HG03575 (cell line): ENCODE data around the gene ATOH1.

Source experiments
- ATAC-seq: cut with Tn5 transposase; IDR thresholded peaks from one replicate; pipeline ENCODE4 v1.9.1; 2021; ENCODE audit not compliant: unreplicated experiment, insufficient number of reproducible peaks, low FRiP score; ENCODE audit errors: extremely low read depth

Gene ATOH1

DNA sequence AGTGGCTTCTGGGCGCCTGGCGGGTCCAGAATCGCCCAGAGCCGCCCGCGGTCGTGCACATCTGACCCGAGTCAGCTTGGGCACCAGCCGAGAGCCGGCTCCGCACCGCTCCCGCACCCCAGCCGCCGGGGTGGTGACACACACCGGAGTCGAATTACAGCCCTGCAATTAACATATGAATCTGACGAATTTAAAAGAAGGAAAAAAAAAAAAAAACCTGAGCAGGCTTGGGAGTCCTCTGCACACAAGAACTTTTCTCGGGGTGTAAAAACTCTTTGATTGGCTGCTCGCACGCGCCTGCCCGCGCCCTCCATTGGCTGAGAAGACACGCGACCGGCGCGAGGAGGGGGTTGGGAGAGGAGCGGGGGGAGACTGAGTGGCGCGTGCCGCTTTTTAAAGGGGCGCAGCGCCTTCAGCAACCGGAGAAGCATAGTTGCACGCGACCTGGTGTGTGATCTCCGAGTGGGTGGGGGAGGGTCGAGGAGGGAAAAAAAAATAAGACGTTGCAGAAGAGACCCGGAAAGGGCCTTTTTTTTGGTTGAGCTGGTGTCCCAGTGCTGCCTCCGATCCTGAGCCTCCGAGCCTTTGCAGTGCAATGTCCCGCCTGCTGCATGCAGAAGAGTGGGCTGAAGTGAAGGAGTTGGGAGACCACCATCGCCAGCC is at the start of gene ATOH1:
Gene ATOH1 (plus strand): TSS at position 422 of the 663 bp plus-strand sequence. CDS start 174 bp downstream, at position 596.
- ATAC-seq: no peak

- no peak for ATAC-seq
These were observed 49.3 kb upstream of the ATOH1 start for GRCh38 chr4:93779228-93779627.

DNA sequence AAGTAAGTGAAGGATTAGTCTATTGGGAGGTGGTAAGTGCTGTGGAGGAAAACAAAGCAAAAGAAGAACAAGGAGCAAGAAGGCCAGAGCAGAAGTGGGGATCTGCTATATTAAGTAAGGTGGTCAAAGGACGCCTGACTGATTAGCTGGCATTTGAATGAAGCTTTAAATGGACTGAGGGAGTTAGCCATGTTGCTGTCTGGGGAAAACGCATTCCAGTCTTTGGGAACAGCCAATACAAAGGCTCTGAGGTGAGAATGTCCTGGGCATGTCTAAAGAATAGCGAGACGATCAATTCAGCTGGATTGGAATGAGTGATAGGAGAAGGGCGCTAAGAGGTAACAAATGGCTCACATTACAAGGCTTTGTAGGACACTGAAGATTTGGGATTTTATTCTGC is 48.5 kb upstream of the ATOH1 start:
- ATAC-seq: no peak

DNA sequence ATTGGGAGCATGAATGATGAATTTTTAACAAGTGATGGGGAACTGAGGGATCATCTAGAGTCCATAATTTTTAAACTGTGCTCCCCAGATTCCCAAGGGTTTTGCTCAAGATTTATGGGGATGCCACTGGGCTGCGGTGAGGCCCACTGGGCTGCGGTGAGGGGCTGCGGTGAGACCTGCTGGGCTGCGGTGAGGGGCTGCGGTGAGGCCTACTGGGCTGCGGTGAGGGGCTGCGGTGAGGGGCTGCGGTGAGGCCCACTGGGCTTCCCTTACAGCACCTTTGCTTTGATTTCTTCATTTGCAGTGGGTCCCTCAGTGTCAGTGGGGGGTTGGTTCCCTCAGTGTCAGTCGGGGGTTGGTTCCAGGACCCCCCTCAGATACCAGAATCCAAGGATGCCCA is 47.4 kb upstream of the ATOH1 start:
- ATAC-seq: no peak

GRCh38 chr4:93786149-93786548 is 42.4 kb upstream of the ATOH1 start:
- ATAC-seq: no peak

DNA sequence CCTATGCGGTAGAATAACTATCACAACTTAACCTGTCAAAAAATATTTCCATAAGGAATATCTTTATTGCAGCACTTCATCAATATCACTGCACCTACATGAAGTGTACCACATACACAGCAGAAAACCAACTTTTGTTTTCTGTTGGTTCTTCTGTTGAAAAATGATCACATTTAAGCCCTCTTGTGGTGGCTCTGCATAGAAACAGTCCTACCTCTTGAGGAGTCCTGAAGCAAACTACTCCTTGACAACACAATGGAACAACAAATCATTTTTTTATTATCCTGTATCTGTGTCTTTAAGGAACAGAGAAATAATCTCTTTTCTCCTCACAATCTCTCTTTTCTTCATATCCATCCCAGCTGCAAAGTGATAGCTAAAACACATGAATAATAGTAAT is 39.8 kb upstream of the ATOH1 start:
- ATAC-seq: no peak

GRCh38 chr4:93791570-93792195 is 36.9 kb upstream of the ATOH1 start:
- ATAC-seq: no peak

- ATAC-seq: no peak
These were observed 26.5 kb upstream of the ATOH1 start for GRCh38 chr4:93802045-93802444.

DNA sequence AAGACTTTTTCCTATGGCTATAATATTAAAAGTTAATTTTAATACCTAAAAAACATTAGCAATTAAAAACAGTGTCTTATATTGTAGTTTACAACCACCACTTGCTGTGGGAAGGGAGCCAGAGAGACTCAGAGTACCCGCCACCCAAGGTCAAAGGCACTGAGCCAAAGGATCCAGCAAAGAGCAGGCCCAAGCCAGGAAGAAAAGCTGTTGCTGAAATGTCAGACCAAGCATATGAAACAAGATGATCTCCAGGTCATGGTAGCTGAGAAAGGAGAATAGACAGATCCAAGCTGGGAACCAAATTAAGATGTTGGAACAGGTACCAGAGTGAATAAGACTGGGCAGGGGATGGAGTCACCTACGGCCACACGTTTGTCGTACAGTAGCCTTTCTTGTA is 18.8 kb upstream of the ATOH1 start:
- ATAC-seq: no peak

DNA sequence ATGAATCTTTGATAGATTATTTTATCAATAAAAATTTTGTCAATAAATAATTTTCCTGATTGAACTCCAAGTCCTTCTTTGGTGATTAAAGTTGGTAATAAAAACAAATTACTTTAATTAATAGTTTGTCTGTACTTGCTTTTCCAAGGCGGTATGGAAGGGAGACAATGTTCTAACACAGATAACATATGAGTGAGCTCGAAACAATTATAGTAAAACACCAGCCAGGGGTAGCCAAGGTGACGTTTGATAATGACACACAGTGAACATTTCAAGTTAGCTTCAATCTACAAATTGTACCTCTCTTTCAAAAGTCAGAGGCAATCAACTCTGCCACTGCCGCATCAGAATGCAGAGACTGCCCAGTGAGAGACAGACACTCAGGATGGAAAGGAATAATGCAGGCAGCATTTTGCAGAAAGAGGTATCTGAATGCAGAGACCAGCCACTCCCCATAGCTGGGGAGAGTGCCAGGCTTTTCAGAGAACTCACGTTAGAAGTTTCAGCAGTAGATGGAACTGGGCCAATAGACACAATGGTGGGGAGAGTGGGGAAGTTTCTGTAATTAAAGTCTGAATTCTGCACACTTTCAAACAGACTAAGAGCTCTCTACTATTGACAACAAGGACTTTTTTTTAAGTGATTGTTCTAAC is 18.1 kb upstream of the ATOH1 start:
- no peak for ATAC-seq

DNA sequence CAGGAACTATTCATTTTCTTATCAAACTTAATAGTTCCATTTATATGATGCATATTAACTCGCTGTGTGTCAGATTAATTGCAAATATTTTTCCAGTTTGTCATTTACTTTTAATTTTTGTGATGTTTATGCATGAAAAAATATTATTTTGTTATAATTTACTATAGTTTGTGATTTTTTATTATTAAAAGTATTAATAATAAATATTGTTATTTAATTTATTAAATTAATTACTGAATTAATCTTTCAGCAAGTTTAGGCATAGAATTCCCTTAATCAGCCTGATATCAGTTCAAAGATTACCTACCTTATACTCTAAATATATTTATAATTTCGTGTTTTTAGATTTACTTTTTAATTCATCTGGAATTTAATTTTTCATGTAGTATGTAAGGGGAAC is 15.5 kb upstream of the ATOH1 start:
- ATAC-seq: no peak

DNA sequence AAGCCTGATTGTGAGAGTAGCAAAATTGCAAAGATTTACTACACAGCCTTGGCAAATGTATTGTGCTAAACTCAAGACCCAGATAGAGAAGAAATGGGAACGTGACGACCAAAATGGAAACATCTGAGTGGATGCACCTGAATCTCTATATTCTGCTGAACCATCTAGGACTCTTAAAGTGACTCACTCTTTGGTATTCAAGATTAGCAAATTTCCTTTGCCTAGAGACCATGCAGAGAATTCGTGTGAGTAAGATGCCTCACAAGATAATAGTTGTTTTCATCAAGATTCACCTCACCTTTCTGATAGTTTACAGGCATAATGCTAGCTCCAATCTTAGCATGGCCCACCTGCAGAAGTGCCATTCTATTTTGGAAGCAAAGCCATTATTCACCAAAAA is 14.4 kb upstream of the ATOH1 start:
- ATAC-seq: no peak

- no peak for ATAC-seq
These were observed 13.8 kb upstream of the ATOH1 start for GRCh38 chr4:93814722-93815121.

DNA sequence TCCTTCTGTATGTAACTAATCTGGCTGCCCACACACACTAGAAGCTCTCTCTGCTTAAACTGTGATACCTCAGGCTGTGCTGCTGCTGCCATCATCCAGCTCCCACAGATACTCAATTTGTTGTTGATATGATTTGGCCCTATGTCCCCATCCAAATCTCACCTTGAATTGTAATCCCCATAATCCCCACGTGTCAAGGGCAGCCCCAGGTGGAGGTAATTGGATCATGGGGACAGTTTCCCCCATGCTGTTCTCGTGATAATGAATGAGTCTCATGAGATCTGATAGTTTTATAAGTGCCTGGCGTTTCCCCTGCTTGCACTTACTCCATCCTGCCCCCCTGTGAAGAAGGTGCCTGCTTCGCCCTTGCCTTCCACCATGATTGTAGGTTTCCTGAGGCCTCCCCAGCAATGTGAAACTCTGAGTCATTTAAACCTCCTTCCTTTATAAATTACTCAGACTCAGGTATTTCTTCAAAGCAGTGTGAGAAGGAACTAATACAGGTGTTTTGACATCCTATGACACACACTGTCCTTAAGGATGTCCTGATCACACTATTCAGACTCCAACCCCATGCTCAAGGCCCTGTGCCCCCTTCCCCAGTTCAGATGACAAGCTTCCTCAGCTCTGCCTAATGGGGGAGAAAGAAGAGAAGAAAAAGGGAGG is 2.9 kb upstream of the ATOH1 start:
- no peak for ATAC-seq

DNA sequence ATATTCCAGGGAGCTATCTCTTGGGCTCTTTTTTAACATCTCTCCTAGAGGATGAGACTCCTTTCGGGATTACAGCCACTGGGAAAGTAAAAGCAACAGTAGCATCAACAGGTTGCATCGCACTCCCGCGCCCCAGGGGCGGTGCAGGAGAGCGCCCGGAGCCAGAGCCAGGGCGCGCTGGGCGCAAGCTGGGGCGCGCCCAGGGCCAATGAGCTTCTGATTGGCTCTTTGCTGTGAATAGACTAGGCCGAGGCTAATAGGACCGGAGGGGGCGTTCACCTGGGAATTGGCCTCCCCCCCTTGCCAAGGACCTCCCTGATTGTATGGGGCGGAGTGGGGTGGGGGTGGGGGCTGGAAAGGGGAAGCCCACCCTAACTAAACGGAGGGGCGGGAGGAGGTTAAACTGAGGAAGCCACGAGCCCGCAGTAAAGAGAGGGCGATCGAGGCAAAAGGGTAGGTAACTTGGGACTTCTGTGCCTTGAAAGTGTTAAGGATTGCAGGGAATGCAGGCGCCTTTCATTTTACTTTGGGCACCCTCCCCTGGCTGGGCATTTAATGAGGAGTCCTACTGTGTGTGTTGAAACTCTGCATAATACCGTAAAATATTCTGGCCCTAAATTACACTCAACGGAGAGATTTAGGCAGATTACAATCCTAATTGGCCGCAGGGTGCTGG is 1.1 kb upstream of the ATOH1 start:
- no peak for ATAC-seq

GRCh38 chr4:93828995-93829819 is 654 bp downstream of the ATOH1 start:
- ATAC-seq: no peak

GRCh38 chr4:93829820-93830687 is 1.5 kb downstream of the ATOH1 start:
- ATAC-seq: no peak
